NOMO-1 treated with dmso at 0.1 percent for 144 hours (cell line): ENCODE results near the gene FAH.
"Not testable (repeated sequence)": the region's sequence is repeated elsewhere in the genome, so short reads cannot be mapped to it uniquely, and the experiment has no call there.

Experiments used
- DNase-seq: peaks from one replicate; lab custom pipeline; 2025; ENCODE audit not compliant: unreplicated experiment; lab: John Stamatoyannopoulos, UW

Gene FAH

DNA sequence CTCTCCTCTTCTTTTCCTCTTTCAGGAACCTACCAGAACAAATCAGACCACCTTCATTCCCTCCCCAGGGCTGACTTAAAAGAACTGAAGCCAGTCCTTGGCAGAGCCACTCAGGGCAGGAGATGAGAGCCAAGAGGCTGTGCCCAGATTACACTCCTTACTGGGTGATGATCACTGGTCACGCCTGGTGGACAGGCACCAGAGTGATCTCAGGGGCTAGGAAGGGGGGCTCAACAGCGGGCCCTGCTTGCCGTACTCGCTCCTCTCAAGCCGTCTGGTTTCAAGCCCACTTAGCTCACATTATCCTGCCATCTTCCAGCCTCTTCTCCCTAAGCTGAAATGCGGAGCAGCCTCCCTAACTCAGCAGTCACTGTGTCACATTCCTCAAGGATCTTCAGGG is 1.7 kb upstream of the FAH start:
- DNase-seq = no peak

DNA sequence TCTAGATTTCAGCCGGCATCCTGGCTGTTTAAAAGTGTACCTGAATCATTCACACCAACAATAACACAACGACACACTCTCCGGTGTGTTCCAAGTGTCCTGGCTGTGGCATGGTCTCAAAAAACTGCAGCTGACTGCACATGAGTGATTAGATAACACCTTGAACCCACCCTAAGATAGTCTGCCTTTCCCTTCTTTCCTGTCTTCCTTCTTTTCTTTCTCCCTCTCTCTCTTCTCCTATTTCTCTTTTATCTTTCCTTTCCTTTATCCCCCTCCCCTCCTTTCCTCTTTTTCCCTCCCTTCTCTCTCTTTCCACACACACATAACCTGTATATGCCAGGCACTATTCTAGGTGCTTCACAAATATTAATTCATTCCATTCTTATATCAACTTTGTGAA is 1.2 kb upstream of the FAH start:
- no peak for DNase-seq

DNA sequence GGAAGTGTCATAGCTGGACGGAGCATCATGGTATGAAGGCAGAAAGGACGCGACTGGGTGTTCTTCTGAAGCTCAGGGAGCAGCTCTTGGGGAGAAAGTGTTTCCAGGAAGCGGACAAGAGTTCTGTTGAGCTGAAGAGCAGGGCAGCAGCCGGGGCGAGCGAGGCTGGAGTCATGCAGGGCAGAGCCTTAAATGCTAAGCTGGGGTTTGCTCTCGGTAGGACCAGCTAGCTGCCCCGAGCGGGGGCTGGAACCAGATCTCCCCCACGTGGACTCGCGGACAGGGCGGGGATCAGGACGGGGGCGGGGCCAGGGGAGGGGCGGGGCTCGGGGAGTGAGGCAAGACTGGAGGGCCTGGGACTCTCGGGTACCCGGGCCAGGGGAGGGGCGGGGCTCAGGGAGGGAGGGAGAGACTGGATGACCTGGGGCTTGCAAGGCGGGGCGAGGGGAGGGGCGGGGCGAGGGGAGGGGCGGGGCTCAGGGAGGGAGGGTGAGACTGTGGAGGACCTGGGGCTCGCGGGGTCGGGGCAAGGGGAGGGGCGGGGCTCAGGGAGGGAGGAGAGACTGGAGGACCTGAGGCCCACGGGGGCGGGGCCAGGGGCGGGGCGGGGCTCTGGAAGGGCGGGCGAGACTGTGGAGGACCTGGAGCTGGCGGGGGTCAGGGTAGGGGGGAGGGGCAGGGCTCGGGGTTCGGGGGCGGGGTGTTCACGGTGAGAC is 461 bp upstream of the FAH start:
- DNase-seq = peak; percentile 88

DNA sequence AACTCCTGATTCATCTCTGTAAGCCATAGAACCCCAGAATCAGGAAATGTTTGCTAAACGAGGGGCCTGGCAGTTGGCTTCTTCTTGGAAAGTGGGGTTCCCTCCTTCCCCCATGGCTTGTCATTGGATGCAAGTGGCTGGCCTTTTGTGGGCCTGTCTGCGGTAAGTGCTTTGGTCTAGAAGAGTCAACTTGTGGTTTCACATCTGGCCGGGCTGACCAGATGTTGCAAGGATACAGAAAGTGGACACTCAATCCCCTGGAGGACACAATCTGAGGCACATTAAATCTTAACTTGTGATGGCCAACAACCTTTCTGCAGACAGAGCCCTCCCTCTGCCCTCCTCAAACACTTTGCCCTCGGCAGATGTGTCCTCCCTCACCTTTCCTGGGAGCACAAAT is 1.1 kb downstream of the FAH start:
- DNase-seq = no peak

DNA sequence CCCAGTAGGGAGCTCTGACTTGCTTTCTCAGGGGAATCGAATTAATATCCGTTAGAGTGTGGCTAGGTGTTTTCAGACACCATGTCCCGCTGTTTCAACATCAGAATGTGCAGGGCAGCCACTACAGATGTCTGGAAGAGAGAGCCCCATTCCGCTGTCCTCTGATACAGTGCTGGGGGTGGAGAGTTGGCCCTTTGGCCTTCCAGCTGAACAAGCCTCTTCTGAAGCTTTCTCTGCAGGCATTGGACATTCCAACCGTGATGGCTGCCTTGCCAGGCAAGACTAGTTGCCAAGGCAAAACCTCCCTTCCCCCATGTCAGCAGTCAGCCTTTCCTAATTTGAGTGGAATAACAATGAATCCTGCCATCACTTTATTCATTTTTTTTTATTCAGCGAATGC is 1.5 kb downstream of the FAH start:
- no peak for DNase-seq

DNA sequence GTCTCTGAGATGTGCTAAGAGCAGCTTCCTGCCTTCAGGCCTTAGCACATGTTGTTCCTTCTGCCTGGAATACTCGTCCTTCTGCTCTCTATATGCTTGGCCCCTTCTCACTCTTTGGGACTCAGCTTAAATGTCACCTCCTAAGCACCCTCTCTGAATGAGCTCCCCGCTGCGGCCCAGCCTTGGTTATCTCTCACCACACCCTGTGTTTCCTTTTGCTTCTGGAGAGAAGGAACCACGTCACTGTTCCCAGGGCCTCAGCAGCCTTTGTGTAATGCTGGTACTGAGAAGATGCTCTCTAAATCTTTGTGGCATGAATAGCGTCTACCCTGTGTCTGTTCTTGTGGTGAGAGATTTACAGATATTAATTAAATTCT is 2.2 kb downstream of the FAH start:
- no peak for DNase-seq

DNA sequence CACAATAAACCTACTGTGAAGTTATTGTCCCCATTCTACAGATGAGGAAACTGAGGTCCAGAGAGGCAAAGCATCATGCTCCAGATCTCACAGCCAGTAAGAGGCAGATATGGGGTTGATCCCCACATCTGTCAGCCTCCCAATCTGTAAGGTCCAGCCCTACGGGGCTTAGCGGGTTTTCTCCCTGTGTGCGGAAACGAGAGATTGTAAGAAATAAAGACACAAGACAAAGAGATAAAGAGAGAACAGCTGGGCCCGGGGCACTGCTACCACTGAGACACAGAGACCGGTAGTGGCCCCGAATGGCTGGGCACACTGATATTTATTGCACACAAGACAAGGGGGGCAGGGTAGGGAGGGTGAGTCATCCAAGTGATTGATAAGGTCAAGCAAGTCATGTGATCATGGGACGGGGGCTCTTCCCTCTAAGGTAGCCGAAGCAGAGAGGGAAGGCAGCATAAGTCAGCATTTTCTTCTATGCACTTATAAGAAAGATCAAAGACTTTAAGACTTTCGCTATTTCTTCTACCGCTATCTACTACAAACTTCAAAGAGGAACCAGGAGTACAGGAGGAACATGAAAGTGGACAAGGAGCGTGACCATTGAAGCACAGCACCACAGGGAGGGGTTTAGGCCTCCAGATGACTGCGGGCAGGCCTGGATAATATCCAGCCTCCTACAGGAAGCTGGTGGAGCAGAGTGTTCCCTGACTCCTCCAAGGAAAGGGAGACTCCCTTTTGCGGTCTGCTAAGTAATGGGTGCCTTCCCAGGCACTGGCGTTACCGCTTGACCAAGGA is 2.8 kb downstream of the FAH start:
- DNase-seq = not testable (repeated sequence)

DNA sequence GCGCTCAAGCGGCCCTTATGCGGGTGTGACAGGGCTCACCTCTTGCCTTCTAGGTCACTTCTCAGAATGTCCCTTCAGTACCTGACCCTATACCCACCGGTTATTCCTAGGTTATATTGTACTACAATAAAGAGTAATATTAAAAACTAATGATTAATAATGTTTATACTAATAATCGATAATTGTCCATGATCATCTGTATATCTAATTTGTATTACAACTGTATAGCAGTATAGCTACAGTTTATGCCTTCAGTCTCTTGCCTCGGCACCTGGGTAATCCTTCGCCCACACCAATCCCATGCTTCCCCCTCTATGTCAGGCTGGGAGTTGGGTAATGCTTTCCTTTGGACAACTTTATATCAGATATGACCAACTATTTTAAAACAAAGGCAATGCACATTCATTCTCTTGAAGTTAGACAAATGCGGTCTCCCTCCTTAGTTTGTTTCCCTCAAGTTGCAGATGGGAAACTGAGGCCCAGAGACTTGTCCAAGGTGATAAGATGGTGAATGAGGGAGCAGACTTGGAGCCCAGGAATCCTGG is 3.4 kb downstream of the FAH start:
- DNase-seq = no peak

DNA sequence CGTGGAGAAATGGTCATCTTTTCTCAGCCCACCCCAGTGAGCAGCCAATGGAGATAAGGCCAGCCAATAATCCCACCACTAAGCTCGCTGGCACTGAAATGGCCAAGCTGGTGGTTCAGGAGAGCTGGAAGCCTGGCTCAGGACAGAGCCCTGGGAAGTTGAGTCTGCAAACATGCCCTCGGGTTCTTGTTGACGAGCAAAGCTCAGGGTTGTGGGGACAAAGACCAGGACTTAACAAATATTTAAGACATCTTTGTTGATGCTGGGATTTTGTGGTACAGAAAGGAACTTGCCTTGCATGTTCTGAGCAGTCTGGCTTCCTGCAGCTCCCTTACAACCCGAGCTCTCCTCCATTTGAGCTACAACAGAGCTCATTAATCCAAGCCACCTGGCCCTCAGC is 4.4 kb downstream of the FAH start:
- no peak for DNase-seq

DNA sequence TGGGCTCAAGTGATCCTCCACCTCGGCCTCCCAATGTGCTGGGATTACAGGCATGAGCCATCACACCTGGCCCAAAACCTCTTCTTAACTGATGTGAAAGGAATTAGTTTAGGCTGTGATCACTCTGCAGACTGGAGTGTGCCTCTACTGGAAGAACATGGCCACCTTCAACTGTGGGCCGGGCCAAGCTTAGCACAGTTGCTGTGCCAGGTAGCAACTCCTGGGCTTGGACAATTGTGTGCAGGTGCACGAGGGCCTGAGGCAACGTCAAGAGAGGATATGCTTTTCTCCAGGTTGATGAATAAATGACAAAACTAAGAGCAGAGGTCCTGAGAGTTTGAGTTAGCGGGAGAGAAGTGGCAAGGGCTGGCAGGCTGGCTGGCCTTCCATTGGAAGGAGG is 6.5 kb downstream of the FAH start:
- no peak for DNase-seq

DNA sequence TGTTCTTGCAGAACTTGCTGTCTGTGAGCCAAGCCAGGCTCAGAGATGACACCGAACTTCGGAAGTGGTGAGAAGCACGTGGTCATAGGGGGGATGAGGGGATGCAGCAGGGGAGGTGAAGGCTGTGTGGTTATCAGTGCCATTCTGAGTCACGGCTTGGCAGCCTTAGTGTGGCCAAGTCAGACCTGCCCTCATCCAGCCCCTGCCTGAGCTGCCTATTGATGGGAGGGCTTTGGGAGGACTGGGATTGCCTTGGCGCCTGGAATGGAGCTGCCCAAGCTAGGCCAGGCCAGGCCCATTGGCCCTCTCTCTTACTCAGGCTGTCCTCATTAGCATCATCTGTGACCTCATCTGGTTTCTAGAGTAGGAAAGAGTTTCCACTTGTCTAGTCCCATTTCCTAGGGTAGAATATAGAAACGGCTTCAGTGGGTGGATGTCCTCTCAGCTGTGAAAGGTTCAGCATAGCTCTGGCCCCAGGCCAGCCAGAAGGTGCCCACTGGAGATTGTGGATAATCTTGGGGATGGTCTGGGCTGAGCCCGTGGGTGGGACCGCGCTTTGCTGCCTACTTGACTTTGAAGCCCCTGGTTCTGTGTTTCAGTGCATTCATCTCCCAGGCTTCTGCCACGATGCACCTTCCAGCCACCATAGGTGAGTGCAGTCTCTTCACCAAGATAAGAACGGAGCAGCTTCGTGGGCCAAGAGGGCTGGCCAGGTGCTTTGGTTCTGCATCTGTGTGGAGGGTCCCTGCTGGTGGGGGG is 7.2 kb downstream of the FAH start:
- no peak for DNase-seq

DNA sequence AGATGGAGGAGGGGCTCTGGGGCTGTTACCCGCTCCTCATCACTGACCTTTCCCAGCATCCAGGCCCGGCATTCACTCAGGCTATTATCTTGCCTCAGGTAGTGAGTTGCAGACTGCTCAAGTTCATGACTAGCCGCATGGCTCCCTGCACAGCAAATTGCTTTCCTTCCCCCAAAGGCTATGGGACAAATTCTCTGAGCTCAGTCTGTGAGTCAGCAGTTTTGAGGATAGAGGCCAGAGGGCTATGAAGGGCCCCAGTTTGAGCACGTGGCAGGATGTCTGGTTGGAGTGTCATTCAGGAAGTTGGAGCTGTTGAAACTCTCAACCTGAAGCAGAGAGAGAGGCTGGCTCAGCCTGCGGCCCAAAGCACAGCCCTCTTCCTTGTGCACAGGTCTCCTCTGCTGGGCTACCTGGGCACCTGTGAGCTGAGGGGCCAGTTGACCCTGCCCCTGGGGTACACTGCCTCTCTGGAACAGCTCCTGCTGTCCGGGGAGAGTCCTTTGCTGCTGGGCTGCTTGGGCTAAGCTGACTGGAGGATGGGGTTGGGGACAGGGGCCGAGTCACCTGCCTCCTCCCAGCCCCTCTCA is 7.9 kb downstream of the FAH start:
- peak; percentile 94 for DNase-seq

DNA sequence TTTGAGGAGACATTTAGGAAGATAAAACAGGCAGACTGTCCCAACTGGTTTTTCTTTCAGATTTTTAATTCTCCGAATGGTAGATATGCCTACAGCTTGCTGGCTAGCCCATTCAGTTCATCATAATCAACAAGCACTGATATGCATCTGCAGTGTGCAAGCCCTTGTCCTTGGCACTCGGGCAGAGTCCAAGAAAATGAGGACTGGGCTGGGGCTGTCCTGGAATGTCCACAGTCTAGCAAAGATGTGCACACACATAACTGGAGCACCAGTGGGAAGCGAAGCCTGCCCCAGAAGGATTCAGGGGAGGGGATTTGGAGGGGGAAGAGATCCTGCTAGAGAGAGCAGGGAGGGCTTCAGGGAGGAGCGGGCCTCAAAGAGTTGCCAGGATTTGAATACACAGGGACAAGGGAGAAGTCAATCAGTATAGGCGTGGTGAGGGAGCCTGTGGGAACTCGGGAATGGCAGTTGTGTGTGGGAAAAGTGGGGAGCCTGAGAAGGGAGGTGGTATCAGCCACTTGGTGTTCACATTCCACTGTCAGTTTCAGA is 8.7 kb downstream of the FAH start:
- DNase-seq = no peak

DNA sequence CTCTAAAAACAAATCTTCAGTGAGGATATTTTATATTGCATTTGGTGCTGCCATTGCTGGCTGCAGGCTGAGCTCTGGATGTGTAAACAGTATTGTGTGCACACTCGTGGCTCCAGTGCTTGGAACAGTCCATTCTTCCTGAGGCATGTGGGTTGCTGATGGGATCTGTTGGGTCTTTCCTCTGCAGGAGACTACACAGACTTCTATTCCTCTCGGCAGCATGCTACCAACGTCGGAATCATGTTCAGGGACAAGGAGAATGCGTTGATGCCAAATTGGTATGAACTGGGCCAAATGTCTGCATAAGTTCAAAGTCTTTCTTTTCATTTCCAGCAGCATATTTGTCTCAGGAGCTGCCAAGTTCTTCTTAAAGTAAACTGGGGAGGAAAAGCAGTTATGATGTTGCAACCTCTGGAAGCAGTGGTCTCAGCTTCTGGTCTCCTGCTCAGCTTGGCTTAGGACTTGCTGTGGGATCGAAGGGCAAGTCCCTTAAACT is 9.3 kb downstream of the FAH start:
- no peak for DNase-seq

DNA sequence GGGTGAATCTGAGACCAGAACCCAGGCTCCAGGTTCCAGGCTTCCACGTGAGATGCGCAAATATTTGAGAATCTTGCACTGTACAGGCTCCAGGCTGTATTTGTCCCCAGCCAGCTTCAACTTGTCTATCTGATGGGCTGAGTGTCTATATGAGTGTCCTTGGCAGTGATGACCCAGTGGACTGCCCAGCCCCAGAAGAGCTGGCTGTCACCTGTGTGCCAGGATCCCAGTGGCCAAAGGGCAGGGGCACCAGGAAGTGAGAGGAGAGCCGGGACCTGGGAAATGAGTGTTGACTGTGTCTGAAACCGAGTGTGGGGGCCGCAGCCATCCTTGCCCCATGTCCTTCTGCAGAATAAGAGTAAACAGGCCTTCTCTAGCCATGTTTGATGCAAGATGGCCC is 10.4 kb downstream of the FAH start:
- DNase-seq = no peak

DNA sequence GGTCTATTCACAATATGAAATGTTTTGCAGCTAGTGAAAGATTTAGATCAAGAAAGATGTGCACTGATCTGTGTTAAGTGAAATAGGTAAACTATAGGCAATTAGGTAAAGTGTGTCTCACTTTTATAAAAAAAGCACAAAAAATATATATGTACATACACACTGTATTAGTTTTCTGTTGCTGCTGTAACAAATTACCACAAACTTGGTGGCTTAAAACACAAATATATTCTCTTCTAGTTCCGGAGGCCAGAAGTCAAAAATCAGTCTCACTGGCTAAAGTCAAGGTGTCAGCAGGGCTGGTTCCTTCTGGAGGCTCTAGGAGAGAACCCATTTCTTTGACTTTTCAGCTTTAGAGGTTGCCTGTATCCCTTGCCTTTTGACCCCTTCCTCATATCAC is 11.1 kb downstream of the FAH start:
- no peak for DNase-seq

DNA sequence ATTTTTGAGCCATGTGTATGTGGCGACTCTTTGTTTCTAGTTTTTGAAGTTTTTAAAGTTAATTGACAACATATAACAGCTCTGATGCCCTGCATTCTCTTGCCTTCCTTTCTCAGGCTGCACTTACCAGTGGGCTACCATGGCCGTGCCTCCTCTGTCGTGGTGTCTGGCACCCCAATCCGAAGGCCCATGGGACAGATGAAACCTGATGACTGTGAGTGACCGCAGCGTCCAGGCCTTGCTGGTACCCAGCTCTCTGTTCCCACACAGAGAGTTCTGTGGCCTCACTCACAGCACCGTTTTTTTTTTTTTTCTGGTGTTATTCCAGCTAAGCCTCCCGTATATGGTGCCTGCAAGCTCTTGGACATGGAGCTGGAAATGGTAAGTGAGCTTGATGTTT is 15.1 kb downstream of the FAH start:
- no peak for DNase-seq

DNA sequence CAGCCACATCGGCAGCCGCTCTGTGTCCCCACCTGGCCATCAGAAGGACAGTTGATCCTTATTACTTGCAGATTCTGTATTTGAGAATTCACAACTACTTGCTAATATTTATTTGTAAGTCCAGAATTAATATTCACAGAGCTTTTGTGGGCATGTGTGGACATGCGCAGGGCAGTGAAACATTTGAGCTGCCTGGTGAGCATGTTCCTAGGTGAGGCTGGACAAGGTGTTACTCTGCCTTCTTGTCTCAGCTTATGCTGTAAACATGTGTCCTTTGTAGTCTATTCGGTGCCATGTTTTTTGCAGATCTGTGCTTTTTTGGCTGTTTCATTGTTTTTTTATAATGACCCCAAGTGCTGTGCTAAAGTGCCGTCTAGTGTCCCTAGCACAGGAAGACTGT is 15.6 kb downstream of the FAH start:
- no peak for DNase-seq

DNA sequence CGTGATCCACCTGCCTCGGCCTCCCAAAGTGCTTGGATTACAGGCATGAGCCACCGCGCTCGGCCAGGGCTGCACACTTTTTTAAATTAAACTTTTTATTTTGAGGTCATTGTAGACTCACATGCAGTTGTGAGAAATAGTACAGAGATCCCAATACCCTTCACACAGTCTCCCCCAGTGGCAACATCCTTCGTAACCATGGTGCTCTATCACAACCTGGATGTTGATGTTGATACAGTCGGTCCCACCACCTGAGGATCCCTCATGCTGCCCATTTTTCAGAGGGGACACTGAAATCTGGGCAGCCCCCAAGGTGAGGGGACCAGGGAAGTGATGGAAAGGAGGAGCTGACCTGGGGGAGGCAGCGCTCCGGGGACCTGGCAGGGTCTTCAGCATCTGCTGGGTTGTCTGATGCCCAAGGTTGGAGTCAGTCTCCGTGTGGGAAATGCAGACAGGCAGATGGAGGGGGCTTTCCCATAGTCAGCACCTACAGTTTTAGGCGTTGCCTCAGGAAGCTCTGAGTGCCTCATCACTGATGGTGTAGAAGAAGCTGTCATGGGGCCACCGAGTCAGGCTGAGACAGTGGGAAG is 17.1 kb downstream of the FAH start:
- DNase-seq = no peak

DNA sequence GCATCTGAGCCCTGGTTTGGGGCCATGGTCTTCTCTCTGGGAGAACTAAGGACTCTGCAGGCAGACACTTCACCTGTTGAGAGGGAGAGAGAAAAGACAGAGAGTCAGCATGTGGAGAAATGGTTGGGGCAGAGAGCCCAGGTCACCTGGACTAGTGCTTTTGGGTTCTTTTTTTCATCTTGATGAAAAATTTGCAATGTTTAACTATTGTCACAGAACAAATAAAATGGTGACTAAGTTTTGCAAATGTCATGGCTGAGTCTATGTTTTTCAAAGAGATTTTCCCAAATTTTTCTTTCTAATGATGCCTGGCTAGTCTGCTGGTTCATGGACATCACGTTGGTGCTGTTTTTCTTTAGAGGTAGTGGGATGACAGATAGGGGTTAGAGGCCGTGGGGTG is 17.8 kb downstream of the FAH start:
- DNase-seq = no peak

DNA sequence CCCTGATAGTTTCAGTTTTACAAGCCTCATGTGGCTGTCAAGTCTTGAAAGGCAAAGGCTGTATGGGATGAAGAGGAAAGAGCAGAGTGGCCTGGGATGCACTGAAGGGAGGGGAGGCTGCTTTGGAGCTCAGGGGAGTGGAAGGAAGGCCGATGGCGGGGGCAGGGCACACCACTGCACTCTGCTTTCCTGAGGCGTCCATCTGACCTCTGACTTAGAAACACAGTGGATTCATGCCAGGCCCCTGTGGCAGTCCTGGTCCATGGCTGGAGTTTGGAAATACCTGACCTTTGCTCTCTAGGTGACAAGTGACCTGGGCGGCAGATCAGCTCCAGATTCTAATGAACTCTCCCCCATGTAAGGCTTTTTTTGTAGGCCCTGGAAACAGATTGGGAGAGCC is 19.0 kb downstream of the FAH start:
- DNase-seq = no peak
